Measurements from ENCODE around the gene CSRP3. TPM values are rescaled to one million over a fixed set of nuclear protein-coding genes. Genes with fewer than 3 reads are reported as not detected.

CSRP3 gene
- total and polyA plus RNA-seq, 4 experiments from 2014 or later: not detected

- DNase-seq: no peak
- POLR2A ChIA-PET (ENCODE audit: partially characterized antibody): no interaction called here
- Histone ChIP-seq H3K4me1 (ENCODE audit: insufficient read depth, low read length) (peaks cover 14% of the 10 kb centered on the region), H3K27ac (ENCODE audit: low read depth, low read length) (no peak overlapping the region), H3K9me3 (ENCODE audit: control insufficient read depth in 1 of 2, low read length in 2 of 2) (no peaks in the 10 kb centered on the region), H3K27me3 (ENCODE audit: insufficient read depth, low read length) (peaks cover 8% of the 10 kb centered on the region), H3K36me3 (ENCODE audit: insufficient read depth, low read length) (no peaks in the 10 kb centered on the region), H3K4me3 (ENCODE audit: low read length in 2 of 2) (no peak overlapping the region)
- Mint-ChIP-seq H3K4me1 (peaks cover 7 to 16% (median 11%) of the 10 kb centered on the region in 4 donors), H3K9me3 (no peaks in the 10 kb centered on the region), H3K4me3 (no peak overlapping the region), H3K27ac (no peak overlapping the region), H3K27me3 (peaks cover 7 to 10% of the 10 kb centered on the region in 2 donors), H3K36me3 (peaks cover 0 to 1% of the 10 kb centered on the region in 2 donors)
- CTCF ChIA-PET (ENCODE audit: partially characterized antibody): interaction anchor here (1.9 kb wide), 1 partner anchor 21 kb away, joined by 6 read pairs; no protein-coding TSS in a partner anchor
- intact Hi-C loops (cut with micrococcal nuclease): no loop called here
These were observed 35.6 kb upstream of the CSRP3 start for GRCh38 chr11:19237381-19237780.

- Histone ChIP-seq H3K4me1 (ENCODE audit: insufficient read depth, low read length) (peaks cover 6% of the 10 kb centered on the region), H3K27me3 (ENCODE audit: insufficient read depth, low read length) (no peaks in the 10 kb centered on the region), H3K36me3 (ENCODE audit: insufficient read depth, low read length) (no peaks in the 10 kb centered on the region), H3K9me3 (ENCODE audit: control insufficient read depth in 1 of 2, low read length in 2 of 2) (no peaks in the 10 kb centered on the region), H3K4me3 (ENCODE audit: low read length in 2 of 2) (no peak overlapping the region), H3K27ac (ENCODE audit: low read depth, low read length) (no peak overlapping the region)
- Mint-ChIP-seq H3K27me3 (peaks cover 0 to 2% of the 10 kb centered on the region in 2 donors), H3K4me1 (peaks cover 0 to 4% (median under 1%) of the 10 kb centered on the region in 4 donors), H3K36me3 (no peaks in the 10 kb centered on the region), H3K4me3 (no peak overlapping the region), H3K27ac (no peak overlapping the region), H3K9me3 (no peaks in the 10 kb centered on the region)
- intact Hi-C loops (cut with micrococcal nuclease): no loop called here
- ChIA-PET CTCF (ENCODE audit: partially characterized antibody) (no interaction called here), POLR2A (ENCODE audit: partially characterized antibody) (no interaction called here)
- no peak for DNase-seq
These were observed 32.5 kb upstream of the CSRP3 start for GRCh38 chr11:19234231-19234817.

GRCh38 chr11:19232910-19233503, 31.2 kb upstream of the CSRP3 start:
- intact Hi-C loops (cut with micrococcal nuclease): no loop called here

DNA sequence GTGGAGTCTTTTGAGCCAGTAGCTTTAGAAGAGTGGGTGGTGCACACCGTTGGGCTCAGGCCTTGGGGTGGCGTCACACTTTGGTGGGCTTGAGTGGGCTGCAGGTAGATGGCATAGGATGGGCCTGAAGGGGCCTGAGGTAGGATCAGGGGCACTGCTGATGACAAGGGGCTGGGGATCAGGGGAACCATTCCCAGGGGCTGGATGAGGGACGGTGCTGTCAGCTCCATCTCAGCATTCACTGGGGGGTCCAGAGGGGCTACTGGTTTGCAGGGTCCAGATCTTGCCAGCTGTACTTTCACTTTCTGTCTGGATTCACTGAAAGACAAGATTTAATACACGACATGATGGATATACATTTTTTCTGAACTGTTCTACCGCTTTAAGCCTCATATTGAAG, 27.9 kb upstream of the CSRP3 start:
- Mint-ChIP-seq H3K9me3 (no peaks in the 10 kb centered on the region), H3K4me3 (no peak overlapping the region), H3K27ac (peak overlapping the region in 1 of 7 donors; percentile 5), H3K27me3 (no peaks in the 10 kb centered on the region), H3K4me1 (peaks cover 0 to 4% (median under 1%) of the 10 kb centered on the region in 4 donors), H3K36me3 (no peaks in the 10 kb centered on the region)
- no peak overlapping the region for H3K4me3 ChIP-seq (ENCODE audit: low read length in 2 of 2)
- no peaks in the 10 kb centered on the region for H3K9me3 ChIP-seq (ENCODE audit: control insufficient read depth in 1 of 2, low read length in 2 of 2)
- ChIA-PET POLR2A (ENCODE audit: partially characterized antibody) (no interaction called here), CTCF (ENCODE audit: partially characterized antibody) (no interaction called here)
- no peaks in the 10 kb centered on the region for H3K36me3 ChIP-seq (ENCODE audit: insufficient read depth, low read length)
- no peak overlapping the region for H3K27ac ChIP-seq (ENCODE audit: low read depth, low read length)
- no peak for DNase-seq
- no peaks in the 10 kb centered on the region for H3K27me3 ChIP-seq (ENCODE audit: insufficient read depth, low read length)
- intact Hi-C loops (cut with micrococcal nuclease): no loop called here
- peaks cover 6% of the 10 kb centered on the region for H3K4me1 ChIP-seq (ENCODE audit: insufficient read depth, low read length)

More at GRCh38 chr11:19232910-19233503, 31.2 kb upstream of the CSRP3 start:
- Histone ChIP-seq H3K4me1 (ENCODE audit: insufficient read depth, low read length) (peaks cover 6% of the 10 kb centered on the region), H3K36me3 (ENCODE audit: insufficient read depth, low read length) (no peaks in the 10 kb centered on the region), H3K27me3 (ENCODE audit: insufficient read depth, low read length) (no peaks in the 10 kb centered on the region), H3K4me3 (ENCODE audit: low read length in 2 of 2) (no peak overlapping the region), H3K9me3 (ENCODE audit: control insufficient read depth in 1 of 2, low read length in 2 of 2) (no peaks in the 10 kb centered on the region), H3K27ac (ENCODE audit: low read depth, low read length) (no peak overlapping the region)
- ChIA-PET POLR2A (ENCODE audit: partially characterized antibody) (no interaction called here), CTCF (ENCODE audit: partially characterized antibody) (interaction anchor here (1.3 kb wide), 1 partner anchor 156 kb away, joined by 3 read pairs; no protein-coding TSS in a partner anchor)
- Mint-ChIP-seq H3K9me3 (no peaks in the 10 kb centered on the region), H3K27ac (no peak overlapping the region), H3K36me3 (no peaks in the 10 kb centered on the region), H3K4me1 (peaks cover 0 to 4% (median under 1%) of the 10 kb centered on the region in 4 donors), H3K27me3 (no peaks in the 10 kb centered on the region), H3K4me3 (no peak overlapping the region)
- no peak for DNase-seq

DNA sequence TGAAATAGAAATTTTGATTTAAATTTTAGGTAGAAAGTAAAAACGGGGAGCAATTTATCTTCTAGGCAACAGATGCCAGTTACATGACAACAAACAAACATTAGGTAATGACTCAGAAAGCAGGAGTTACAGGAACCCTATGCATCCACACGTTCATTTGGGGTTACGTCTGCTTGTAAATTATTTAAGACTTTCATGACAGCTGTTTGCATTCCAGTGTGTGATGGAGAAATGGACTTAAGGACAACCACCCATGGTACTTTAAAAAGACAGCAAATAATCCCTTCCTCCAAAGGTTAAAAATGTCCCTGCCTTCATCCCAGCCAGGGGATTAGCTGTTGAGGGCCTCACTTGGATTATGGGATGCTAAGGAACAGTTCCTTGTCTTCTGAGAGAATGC, 27.2 kb upstream of the CSRP3 start:
- POLR2A ChIA-PET (ENCODE audit: partially characterized antibody): no interaction called here
- peaks cover 0 to 4% (median under 1%) of the 10 kb centered on the region in 4 donors for H3K4me1 Mint-ChIP-seq
- no peak overlapping the region for H3K4me3 ChIP-seq (ENCODE audit: low read length in 2 of 2)
- CTCF ChIA-PET (ENCODE audit: partially characterized antibody): no interaction called here
- H3K36me3 Mint-ChIP-seq: no peaks in the 10 kb centered on the region
- H3K27me3 ChIP-seq (ENCODE audit: insufficient read depth, low read length): no peaks in the 10 kb centered on the region
- peaks cover 6% of the 10 kb centered on the region for H3K4me1 ChIP-seq (ENCODE audit: insufficient read depth, low read length)
- H3K4me3 Mint-ChIP-seq: no peak overlapping the region
- H3K27me3 Mint-ChIP-seq: no peaks in the 10 kb centered on the region
- H3K9me3 Mint-ChIP-seq: no peaks in the 10 kb centered on the region
- intact Hi-C loops (cut with micrococcal nuclease): no loop called here
- no peaks in the 10 kb centered on the region for H3K9me3 ChIP-seq (ENCODE audit: control insufficient read depth in 1 of 2, low read length in 2 of 2)
- H3K27ac Mint-ChIP-seq: no peak overlapping the region
- no peak for DNase-seq
- no peaks in the 10 kb centered on the region for H3K36me3 ChIP-seq (ENCODE audit: insufficient read depth, low read length)
- H3K27ac ChIP-seq (ENCODE audit: low read depth, low read length): no peak overlapping the region

- Histone ChIP-seq H3K4me3 (ENCODE audit: low read length in 2 of 2) (no peak overlapping the region), H3K27me3 (ENCODE audit: insufficient read depth, low read length) (no peaks in the 10 kb centered on the region), H3K36me3 (ENCODE audit: insufficient read depth, low read length) (no peaks in the 10 kb centered on the region), H3K27ac (ENCODE audit: low read depth, low read length) (no peak overlapping the region), H3K9me3 (ENCODE audit: control insufficient read depth in 1 of 2, low read length in 2 of 2) (no peaks in the 10 kb centered on the region), H3K4me1 (ENCODE audit: insufficient read depth, low read length) (peaks cover 6% of the 10 kb centered on the region)
- no peak overlapping the region for H3K27ac Mint-ChIP-seq
- peaks cover 0 to 4% (median under 1%) of the 10 kb centered on the region in 4 donors for H3K4me1 Mint-ChIP-seq
- H3K27me3 Mint-ChIP-seq: no peaks in the 10 kb centered on the region
- no peak for DNase-seq
- ChIA-PET POLR2A (ENCODE audit: partially characterized antibody) (no interaction called here), CTCF (ENCODE audit: partially characterized antibody) (no interaction called here)
- peaks cover 0 to 3% (median 0%) of the 10 kb centered on the region in 8 donors for H3K9me3 Mint-ChIP-seq
- no peaks in the 10 kb centered on the region for H3K36me3 Mint-ChIP-seq
- intact Hi-C loops (cut with micrococcal nuclease): no loop called here
- H3K4me3 Mint-ChIP-seq: no peak overlapping the region
These were observed 24.8 kb upstream of the CSRP3 start for GRCh38 chr11:19226378-19227195.

GRCh38 chr11:19225581-19225980, 23.8 kb upstream of the CSRP3 start:
- H3K27ac ChIP-seq (ENCODE audit: low read depth, low read length): no peak overlapping the region
- ChIA-PET POLR2A (ENCODE audit: partially characterized antibody) (no interaction called here), CTCF (ENCODE audit: partially characterized antibody) (no interaction called here)
- no peak for DNase-seq
- no peaks in the 10 kb centered on the region for H3K27me3 ChIP-seq (ENCODE audit: insufficient read depth, low read length)
- Mint-ChIP-seq H3K9me3 (peaks cover 0 to 3% (median 0%) of the 10 kb centered on the region in 8 donors), H3K4me1 (peaks cover 0 to 4% (median under 1%) of the 10 kb centered on the region in 4 donors), H3K27ac (no peak overlapping the region), H3K36me3 (no peaks in the 10 kb centered on the region), H3K27me3 (no peaks in the 10 kb centered on the region), H3K4me3 (no peak overlapping the region)
- no peaks in the 10 kb centered on the region for H3K36me3 ChIP-seq (ENCODE audit: insufficient read depth, low read length)
- no peak overlapping the region for H3K4me3 ChIP-seq (ENCODE audit: low read length in 2 of 2)
- H3K9me3 ChIP-seq (ENCODE audit: control insufficient read depth in 1 of 2, low read length in 2 of 2): no peaks in the 10 kb centered on the region
- intact Hi-C loops (cut with micrococcal nuclease): no loop called here
- peaks cover 6% of the 10 kb centered on the region for H3K4me1 ChIP-seq (ENCODE audit: insufficient read depth, low read length)
